ENCODE data around the gene ACCSL.

ACCSL gene

GRCh38 chr11:44095506-44096359, 48.0 kb downstream of the ACCSL start, which contains the start of gene EXT2:
TSS of gene EXT2 (plus strand) at chr11:44095678. CDS start at chr11:44107713, 12,035 bp downstream.
- DNase-seq (ENCODE audit: low read depth in 2 of 3, low spot score in 2 of 3) = peak; percentile 65 to 78 (median 74)

GRCh38 chr11:44096360-44097185, 48.8 kb downstream of the ACCSL start:
- DNase-seq (ENCODE audit: low read depth in 2 of 3, low spot score in 2 of 3) = no peak

- DNase-seq (ENCODE audit: low read depth in 2 of 3, low spot score in 2 of 3) = no peak
Observed at GRCh38 chr11:44097821-44098220, 50.0 kb downstream of the ACCSL start.

GRCh38 chr11:44101098-44101497, 53.3 kb downstream of the ACCSL start:
- no peak for DNase-seq (ENCODE audit: low read depth in 2 of 3, low spot score in 2 of 3)

- no peak for DNase-seq (ENCODE audit: low read depth in 2 of 3, low spot score in 2 of 3)
Observed at GRCh38 chr11:44104481-44105294, 56.9 kb downstream of the ACCSL start.

GRCh38 chr11:44108260-44108659, 60.5 kb downstream of the ACCSL start:
- DNase-seq (ENCODE audit: low read depth in 2 of 3, low spot score in 2 of 3) = no peak
